ENCODE measurements around the gene TSPAN3. TPM values are rescaled to one million over a fixed set of nuclear protein-coding genes. Genes with fewer than 3 reads are reported as not detected.

Gene TSPAN3
- total and polyA plus RNA-seq, 4 donors, result 339 to 494 (median 450) TPM

- Histone ChIP-seq H3K27ac (ENCODE audit: low read depth in 1 of 2, low read length in 1 of 2) (no peak overlapping the region), H3K4me3 (no peak overlapping the region), H3K9me3 (ENCODE audit: control insufficient read depth in 4 of 4, insufficient read depth in 3 of 4, low read length in 3 of 4) (no peaks in the 10 kb centered on the region), H3K36me3 (ENCODE audit: control insufficient read depth in 4 of 4, insufficient read depth in 4 of 4, low read length in 4 of 4) (peaks cover 0 to 25% (median 5%) of the 10 kb centered on the region in 4 donors), H3K4me1 (ENCODE audit: control insufficient read depth in 5 of 5, insufficient read depth in 5 of 5, low read length in 5 of 5) (peaks cover 0 to 5% (median 0%) of the 10 kb centered on the region in 5 donors), H3K9ac (ENCODE audit: insufficient read depth in 1 of 2, low read length in 2 of 2) (no peak overlapping the region), H3K27me3 (ENCODE audit: control insufficient read depth in 3 of 3, insufficient read depth in 3 of 3, low read length in 2 of 3) (no peaks in the 10 kb centered on the region)
- ATAC-seq (ENCODE audit: insufficient read depth, low FRiP score), result no peak
- peak in 1 of 3 donors; percentile 28 for DNase-seq
- WGBS, 2 donors, result 72 to 82% methylated on average over 13 to 14 of the region's 14 CpGs
- no peak for TF ChIP-seq CTCF (IDR thresholded peaks at IDR 0.05; ENCODE audit: control extremely low read depth, extremely low read depth)
These were observed 36.0 kb downstream of the TSPAN3 start for GRCh38 chr15:77034695-77035489.

DNA sequence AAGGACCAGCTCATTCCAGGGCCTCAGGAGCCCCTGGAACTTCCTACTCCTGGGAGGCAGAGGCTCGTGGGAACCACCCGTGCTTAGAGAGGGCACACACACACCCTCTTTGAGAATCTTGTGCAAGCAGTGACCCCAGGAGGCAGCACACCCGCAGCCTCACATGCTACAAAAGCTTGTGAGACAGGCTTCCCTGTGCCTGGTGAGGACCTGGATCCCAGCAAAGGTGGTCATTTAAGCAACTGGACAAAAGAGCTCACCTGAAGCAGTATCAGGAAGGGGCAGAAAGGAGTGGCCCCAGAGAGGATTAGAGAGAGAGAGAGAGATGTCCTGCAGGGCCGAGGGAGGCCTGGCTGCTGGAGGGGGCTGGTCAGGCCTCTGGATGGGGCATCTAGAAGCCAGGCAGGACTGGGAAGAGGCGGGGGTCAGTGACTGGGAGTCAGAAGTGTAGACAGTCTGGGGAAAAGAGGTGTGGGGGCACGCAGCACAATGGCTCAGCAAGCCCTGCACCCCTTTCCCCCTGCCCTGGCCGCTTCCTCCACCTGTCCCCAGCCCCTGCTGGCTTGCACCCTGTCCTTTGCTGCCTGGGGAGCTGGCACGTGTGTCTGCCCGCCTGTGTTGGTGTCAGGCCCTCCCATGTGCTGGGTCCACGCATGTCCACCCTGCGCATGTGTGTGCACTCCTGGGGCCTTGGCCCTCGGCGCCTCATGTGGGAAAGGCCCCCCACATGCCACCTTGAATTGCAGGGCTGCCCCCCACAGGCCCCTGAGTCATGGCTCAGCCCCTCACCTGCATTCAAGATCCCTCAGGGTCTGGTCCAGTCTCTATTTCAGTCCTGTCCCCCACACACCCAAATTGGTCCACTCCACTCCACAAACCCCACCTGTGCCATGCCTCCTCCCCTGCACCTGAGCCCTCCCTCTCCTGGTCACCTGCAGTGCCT, 36.9 kb downstream of the TSPAN3 start:
- no peak for ATAC-seq (ENCODE audit: insufficient read depth, low FRiP score)

DNA sequence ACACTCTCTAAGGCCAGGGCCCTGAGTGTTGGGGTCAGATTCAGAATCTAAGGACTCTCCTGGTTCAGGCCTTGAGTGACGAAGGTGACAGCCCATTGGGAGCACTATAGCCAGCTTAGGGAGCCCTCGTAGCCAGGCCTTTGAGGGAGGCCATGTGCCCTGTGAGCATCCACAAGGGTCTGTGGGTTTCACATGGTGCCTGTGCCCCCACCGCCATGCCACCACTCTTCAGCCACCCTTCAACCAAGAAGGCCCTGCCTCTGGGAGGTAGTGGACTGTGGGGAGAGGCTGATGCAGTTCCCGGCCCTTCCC, 37.5 kb downstream of the TSPAN3 start:
- Histone ChIP-seq H3K4me3 (no peak overlapping the region), H3K4me1 (ENCODE audit: control insufficient read depth in 5 of 5, insufficient read depth in 5 of 5, low read length in 5 of 5) (peaks cover 0 to 9% (median 5%) of the 10 kb centered on the region in 5 donors), H3K36me3 (ENCODE audit: control insufficient read depth in 4 of 4, insufficient read depth in 4 of 4, low read length in 4 of 4) (peaks cover 0 to 27% (median 0%) of the 10 kb centered on the region in 4 donors), H3K9ac (ENCODE audit: insufficient read depth in 1 of 2, low read length in 2 of 2) (no peak overlapping the region), H3K27me3 (ENCODE audit: control insufficient read depth in 3 of 3, insufficient read depth in 3 of 3, low read length in 2 of 3) (no peaks in the 10 kb centered on the region), H3K27ac (ENCODE audit: low read depth in 1 of 2, low read length in 1 of 2) (no peak overlapping the region), H3K9me3 (ENCODE audit: control insufficient read depth in 4 of 4, insufficient read depth in 3 of 4, low read length in 3 of 4) (no peaks in the 10 kb centered on the region)
- no peak for TF ChIP-seq CTCF (IDR thresholded peaks at IDR 0.05; ENCODE audit: control extremely low read depth, extremely low read depth)
- ATAC-seq (ENCODE audit: insufficient read depth, low FRiP score) (no peak), DNase-seq (peak in 1 of 3 donors; percentile 13)
- WGBS, 2 donors, result 92 to 95% methylated on average over 4 of the region's 4 CpGs

More for the DNA sequence above, 36.9 kb downstream of the TSPAN3 start:
- no peak overlapping the region for H3K27ac ChIP-seq (ENCODE audit: low read depth in 1 of 2, low read length in 1 of 2)
- H3K9ac ChIP-seq (ENCODE audit: insufficient read depth in 1 of 2, low read length in 2 of 2), result no peak overlapping the region
- H3K36me3 ChIP-seq (ENCODE audit: control insufficient read depth in 4 of 4, insufficient read depth in 4 of 4, low read length in 4 of 4), result peaks cover 0 to 27% (median 1%) of the 10 kb centered on the region in 4 donors
- peaks cover 0 to 5% (median 0%) of the 10 kb centered on the region in 5 donors for H3K4me1 ChIP-seq (ENCODE audit: control insufficient read depth in 5 of 5, insufficient read depth in 5 of 5, low read length in 5 of 5)
- DNase-seq, result no peak
- no peak overlapping the region for H3K4me3 ChIP-seq
- H3K9me3 ChIP-seq (ENCODE audit: control insufficient read depth in 4 of 4, insufficient read depth in 3 of 4, low read length in 3 of 4), result no peaks in the 10 kb centered on the region
- no peaks in the 10 kb centered on the region for H3K27me3 ChIP-seq (ENCODE audit: control insufficient read depth in 3 of 3, insufficient read depth in 3 of 3, low read length in 2 of 3)
- TF ChIP-seq CTCF (IDR thresholded peaks at IDR 0.05; ENCODE audit: control extremely low read depth, extremely low read depth), result no peak
- WGBS, 2 donors, result 79 to 81% methylated on average over 11 to 13 of the region's 13 CpGs

Data from lung (tissue), 12 donors.